Stomach (tissue), 4 donors: Measurements from ENCODE around the gene FAM47E.

Experiments used
- EP300 ChIP-seq: sonication (generic); formaldehyde crosslinking; IDR thresholded peaks from one replicate; pipeline ENCODE4 v1.6.1; 2017; ENCODE audit warnings: antibody characterized with exemption
- POLR2AphosphoS5 ChIP-seq, 3 donors: sonication (generic); formaldehyde crosslinking; IDR thresholded peaks; one replicate each; pipeline ENCODE4 v1.6.1; 2016; ENCODE audit warnings: antibody characterized with exemption in 3 of 3

- no peak for TF ChIP-seq POLR2AphosphoS5 (IDR thresholded peaks at IDR 0.05)
- no peak for TF ChIP-seq EP300
These were observed 13.3 kb upstream of the FAM47E start for GRCh38 chr4:76238236-76238635.
